Gastrocnemius medialis (tissue), 4 donors: ENCODE measurements around the gene TXNDC11. TPM values are rescaled to one million over a fixed set of nuclear protein-coding genes. Genes with fewer than 3 reads are reported as not detected.

Experiments used
- ATAC-seq, 2 donors: fragments of 150-250 bp; one replicate each; pipeline ENCODE4 v1.9.1; 2016
- DNase-seq, 2 donors: peaks; one replicate each; pipeline ENCODE4 v3.0.0-alpha.2; 2019
- H3K27ac ChIP-seq, 4 donors: fragments of 200-600 bp; sonication (generic); 1 replicate in 1 of 4; 2 replicates in 3 of 4; pipeline ENCODE4 v1.5.1; 2016 to 2018; ENCODE audit warnings: mild to moderate bottlenecking in 2 of 4, moderate library complexity in 1 of 4
- H3K27me3 ChIP-seq, 3 donors: fragments of 200-600 bp; sonication (generic) in 2 of 3; 1 replicate in 1 of 3; 2 replicates in 2 of 3; pipeline versions ENCODE4 v1.5.1 to v1.6.0; 2016 to 2019; ENCODE audit warnings: mild to moderate bottlenecking in 1 of 3, moderate library complexity in 1 of 3
- H3K36me3 ChIP-seq, 2 donors: fragments of 200-600 bp; sonication (generic) in 1 of 2; one replicate each; pipeline ENCODE4 v1.5.1; 2017 to 2018
- H3K4me1 ChIP-seq, 2 donors: fragments of 200-600 bp; sonication (generic) in 1 of 2; one replicate each; pipeline ENCODE4 v1.5.1; 2016 to 2017; ENCODE audit warnings: mild to moderate bottlenecking in 2 of 2
- H3K4me3 ChIP-seq, 4 donors: fragments of 200-600 bp; sonication (generic) in 3 of 4; 1 replicate in 1 of 4; 2 replicates in 3 of 4; pipeline ENCODE4 v1.5.1; 2016 to 2019; ENCODE audit warnings: mild to moderate bottlenecking in 2 of 4
- H3K9me3 ChIP-seq, 3 donors: fragments of 200-600 bp; sonication (generic) in 2 of 3; 1 replicate in 1 of 3; 2 replicates in 2 of 3; pipeline ENCODE4 v1.5.1; 2016 to 2019
- CTCF ChIP-seq, 5 experiments: fragments of 450-650 bp in 3 of 5; fragments of 200-600 bp in 2 of 5; sonication (generic) in 2 of 5; IDR thresholded peaks in 4 of 5; conservative IDR thresholded peaks in 1 of 5; 1 replicate in 4 of 5; 2 replicates in 1 of 5; pipeline ENCODE4 v1.5.1; 2016 to 2019; ENCODE audit warnings: antibody characterized with exemption in 5 of 5, mild to moderate bottlenecking in 3 of 5, moderate library complexity in 3 of 5
- POLR2A ChIP-seq, 2 donors: fragments of 450-650 bp; IDR thresholded peaks; one replicate each; pipeline ENCODE4 v1.6.1; 2017; ENCODE audit warnings: antibody characterized with exemption in 2 of 2, mild to moderate bottlenecking in 2 of 2, moderate library complexity in 2 of 2
- in situ Hi-C, 4 donors: fragments of 200-750 bp; cut with MboI; loops; one replicate each; pipeline versions ENCODE4 v1.15.0 to v1.8.0; 2017; ENCODE audit warnings: low sequenced_read_pairs in 4 of 4
- intact Hi-C: fragments of 100-400 bp; cut with DNase I; formaldehyde crosslinking; loops from one replicate; pipeline ENCODE4 v1.15.1; 2023; ENCODE audit warnings: low total_unique reads
- total RNA-seq, 4 donors: library from RNA; depleted of rRNA; stranded (reverse); fragments of >200 nt; gene quantifications; one replicate each; pipeline versions ENCODE4 v1.1.0 to v1.2.3, GENCODE V29; 2016

TXNDC11 gene
- total RNA-seq, 4 donors from 2014 or later: 35.2 to 64.5 (median 51.2) TPM

GRCh38 chr16:11727796-11728543 is 14.7 kb downstream of the TXNDC11 start:
- H3K27me3 ChIP-seq: no peaks in the 10 kb centered on the region
- no peaks in the 10 kb centered on the region for H3K9me3 ChIP-seq
- no peak overlapping the region for H3K4me3 ChIP-seq
- DNase-seq (no peak), ATAC-seq (peak in 1 of 2 donors; percentile 87)
- peak overlapping the region; percentile 11 to 95 (median 62) for H3K27ac ChIP-seq
- TF ChIP-seq POLR2A (IDR thresholded peaks at IDR 0.05): no peak
- no peak for TF ChIP-seq CTCF (IDR thresholded peaks at IDR 0.05 in 4 of 5, conservative IDR thresholded peaks at IDR 0.05 in 1 of 5)
- peaks cover 0 to 9% of the 10 kb centered on the region in 2 donors for H3K4me1 ChIP-seq
- in situ Hi-C loops (no loop called here), intact Hi-C loops (no loop called here)
- peaks cover 0 to 76% of the 10 kb centered on the region in 2 donors for H3K36me3 ChIP-seq

GRCh38 chr16:11726008-11726407 is 16.6 kb downstream of the TXNDC11 start:
- H3K27ac ChIP-seq: peak overlapping the region in 3 of 4 donors; percentile 29 to 65 (median 60)
- H3K9me3 ChIP-seq: no peaks in the 10 kb centered on the region
- no peak overlapping the region for H3K4me3 ChIP-seq
- no peak for DNase-seq
- no peak for ATAC-seq
- H3K27me3 ChIP-seq: no peaks in the 10 kb centered on the region
- peaks cover 0 to 16% of the 10 kb centered on the region in 2 donors for H3K4me1 ChIP-seq
- TF ChIP-seq POLR2A (IDR thresholded peaks at IDR 0.05) (no peak), CTCF (IDR thresholded peaks at IDR 0.05 in 4 of 5, conservative IDR thresholded peaks at IDR 0.05 in 1 of 5) (no peak)
- intact Hi-C loops: no loop called here
- peaks cover 0 to 63% of the 10 kb centered on the region in 2 donors for H3K36me3 ChIP-seq
- in situ Hi-C loops: no loop called here

- Histone ChIP-seq H3K36me3 (peaks cover 0 to 63% of the 10 kb centered on the region in 2 donors), H3K4me3 (no peak overlapping the region), H3K9me3 (no peaks in the 10 kb centered on the region), H3K4me1 (peaks cover 0 to 16% of the 10 kb centered on the region in 2 donors), H3K27ac (peak overlapping the region in 3 of 4 donors; percentile 29 to 65 (median 60)), H3K27me3 (no peaks in the 10 kb centered on the region)
- TF ChIP-seq POLR2A (IDR thresholded peaks at IDR 0.05) (no peak), CTCF (IDR thresholded peaks at IDR 0.05 in 4 of 5, conservative IDR thresholded peaks at IDR 0.05 in 1 of 5) (no peak)
- no peak for ATAC-seq
- intact Hi-C loops (no loop called here), in situ Hi-C loops (no loop called here)
- no peak for DNase-seq
Measured at GRCh38 chr16:11725457-11725856, 17.2 kb downstream of the TXNDC11 start.

GRCh38 chr16:11722468-11722808 is 20.2 kb downstream of the TXNDC11 start:
- no peaks in the 10 kb centered on the region for H3K9me3 ChIP-seq
- in situ Hi-C loops (loop anchor here in 2 of 4 donors (5.0 to 25.0 kb wide), 2 partner anchors 325 to 760 kb away; no protein-coding TSS in a partner anchor), intact Hi-C loops (no loop called here)
- H3K36me3 ChIP-seq: peaks cover 0 to 60% of the 10 kb centered on the region in 2 donors
- DNase-seq (no peak), ATAC-seq (no peak)
- peak overlapping the region; percentile 7 to 57 (median 16) for H3K27ac ChIP-seq
- no peaks in the 10 kb centered on the region for H3K27me3 ChIP-seq
- peaks cover 6 to 7% of the 10 kb centered on the region in 2 donors for H3K4me1 ChIP-seq
- no peak overlapping the region for H3K4me3 ChIP-seq
- no peak for TF ChIP-seq CTCF (IDR thresholded peaks at IDR 0.05 in 4 of 5, conservative IDR thresholded peaks at IDR 0.05 in 1 of 5)
- no peak for TF ChIP-seq POLR2A (IDR thresholded peaks at IDR 0.05)
